Colon (tissue), 2 donors: ENCODE measurements around the gene LGALS4.
"Not testable (repeated sequence)": the region's sequence is repeated elsewhere in the genome, so short reads cannot be mapped to it uniquely, and the experiment has no call there.

Experiments
- FAIRE-seq: peaks from 2 replicates; lab custom pipeline; 2012; peaks lifted over from hg19 to GRCh38; lab: Jason Lieb, UNC
- donor health status: control.
- donor health status: control.

LGALS4 gene

DNA sequence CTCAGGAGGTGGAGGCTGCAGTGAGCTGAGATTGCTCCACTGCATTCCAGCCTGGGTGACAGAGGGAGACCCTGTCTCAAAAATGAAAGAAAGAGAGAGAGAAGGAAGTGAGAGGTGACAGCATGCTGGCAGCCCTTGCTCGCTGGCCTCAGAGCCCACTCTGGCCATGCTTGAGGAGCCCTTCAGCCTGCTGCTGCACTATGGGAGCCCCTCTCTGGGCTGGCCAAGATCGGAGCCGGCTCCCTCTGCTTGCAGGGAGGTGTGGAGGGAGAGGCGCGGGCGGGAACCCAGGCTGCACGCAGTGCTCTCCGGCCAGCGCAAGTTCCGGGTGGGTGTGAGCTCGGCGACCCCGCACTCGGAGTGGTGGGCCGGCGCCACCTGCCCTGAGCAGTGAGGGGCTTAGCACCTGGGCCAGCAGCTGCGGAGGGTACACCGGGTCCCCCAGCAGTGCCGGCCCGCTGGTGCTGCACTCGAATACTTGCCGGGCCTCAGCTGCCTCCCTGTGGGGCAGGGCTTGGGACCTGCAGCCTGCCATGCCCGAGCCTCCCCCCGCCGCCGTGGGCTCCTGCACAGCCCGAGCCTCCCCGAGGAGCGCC lies 8.6 kb upstream of the LGALS4 start:
- FAIRE-seq = not testable (repeated sequence)

GRCh38 chr19:38819231-38819920 lies 6.6 kb upstream of the LGALS4 start:
- FAIRE-seq = no peak

- FAIRE-seq = no peak
These were observed 4.3 kb upstream of the LGALS4 start for GRCh38 chr19:38817081-38817480.

DNA sequence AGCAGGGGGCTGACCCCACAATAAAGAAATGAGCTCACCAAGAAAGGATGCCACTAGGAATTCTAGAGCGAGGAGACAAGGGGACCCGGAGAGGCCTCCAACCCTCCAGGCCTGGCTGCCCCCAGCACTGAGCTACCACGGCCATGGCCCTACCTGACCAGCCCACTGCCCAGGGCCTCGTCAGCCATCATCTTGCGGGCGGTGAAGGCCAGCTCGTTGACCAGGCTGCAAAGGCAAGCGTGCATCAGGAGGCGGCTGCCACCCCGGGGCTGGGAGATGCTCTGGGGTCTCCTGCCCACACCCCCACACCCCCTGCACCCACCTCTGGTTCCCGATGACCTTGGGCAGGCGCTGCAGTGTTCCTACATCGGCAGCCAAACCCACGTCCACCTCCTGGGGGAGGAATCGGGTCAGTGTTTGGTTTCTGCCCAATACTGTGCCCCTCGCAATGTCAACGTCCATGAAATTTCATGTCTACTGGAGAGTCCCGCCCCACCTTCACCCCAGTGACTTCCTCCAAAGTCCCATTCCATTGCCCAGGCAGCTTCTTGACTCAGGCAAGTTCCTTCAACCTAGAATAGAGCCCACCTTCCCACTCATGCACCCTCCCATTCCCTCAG lies 3.5 kb upstream of the LGALS4 start:
- no peak for FAIRE-seq

DNA sequence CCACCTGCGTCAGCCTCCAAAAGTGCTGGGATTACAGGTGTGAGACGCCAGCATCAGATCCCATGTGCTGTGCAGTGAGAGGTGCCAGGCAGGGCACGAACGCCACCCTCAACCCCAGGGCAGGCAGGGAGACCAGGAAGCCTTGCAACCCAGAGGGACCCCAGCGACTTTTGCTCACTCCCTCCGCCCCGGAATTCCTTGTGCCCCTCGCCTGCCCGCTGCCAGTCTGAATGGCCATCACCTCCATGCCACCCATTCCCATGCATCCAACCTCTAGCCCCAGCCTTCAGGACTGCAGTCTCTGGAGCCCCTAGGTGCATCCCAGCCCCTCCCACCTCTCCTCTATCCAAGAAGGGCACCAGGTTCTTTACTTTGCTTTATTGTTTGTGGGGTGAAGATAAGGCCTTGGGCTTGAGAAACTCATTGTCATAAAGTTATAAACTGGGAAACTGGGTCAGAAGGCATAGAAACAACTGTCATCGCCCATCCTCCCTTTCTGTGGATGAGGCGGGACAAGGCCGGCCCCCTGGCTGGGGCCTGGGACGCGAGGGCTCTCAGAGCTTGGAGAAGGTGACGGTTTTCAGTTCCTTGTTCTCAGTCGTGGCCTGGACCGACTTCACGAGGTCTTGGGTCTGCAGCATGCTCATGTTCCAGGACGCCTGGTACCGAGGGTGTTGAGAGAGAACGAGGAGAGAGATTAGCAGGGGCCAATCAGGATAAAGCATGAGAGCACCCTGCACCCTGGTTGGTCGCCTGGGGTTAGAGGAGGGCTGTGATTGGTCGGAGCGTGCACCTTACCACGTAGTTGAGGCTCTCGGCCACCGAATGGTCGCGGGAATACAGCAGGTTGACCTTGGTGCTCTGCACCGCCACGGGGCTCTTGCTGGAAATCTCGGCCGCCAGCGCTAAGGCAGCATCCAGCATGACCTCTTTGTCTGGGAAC lies 2.6 kb upstream of the LGALS4 start:
- FAIRE-seq = no peak

- FAIRE-seq = not testable (repeated sequence)
These were observed 1.2 kb upstream of the LGALS4 start for GRCh38 chr19:38813932-38814331.

DNA sequence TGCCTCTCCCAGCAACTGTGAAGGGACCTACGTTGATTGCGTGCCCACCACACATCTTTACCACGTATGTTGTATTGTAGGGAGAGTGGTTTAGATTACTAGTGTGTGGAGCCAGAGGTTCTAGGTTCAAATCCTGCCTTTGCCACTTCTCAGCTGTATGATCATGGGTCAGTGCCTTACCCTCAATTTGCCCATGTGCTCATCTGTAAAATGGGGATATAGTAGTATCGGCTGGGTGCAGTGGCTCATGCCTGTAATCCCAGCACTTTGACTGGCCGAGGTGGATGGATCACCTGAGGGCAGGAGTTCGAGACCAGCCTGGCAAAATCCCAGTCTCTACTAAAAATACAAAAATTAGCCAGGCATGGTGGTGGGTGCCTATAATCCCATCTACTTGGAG lies 578 bp upstream of the LGALS4 start:
- no peak for FAIRE-seq

- FAIRE-seq = no peak
These were observed 520 bp downstream of the LGALS4 start for GRCh38 chr19:38812009-38812840.

GRCh38 chr19:38809592-38810252 lies 3.0 kb downstream of the LGALS4 start:
- no peak for FAIRE-seq

DNA sequence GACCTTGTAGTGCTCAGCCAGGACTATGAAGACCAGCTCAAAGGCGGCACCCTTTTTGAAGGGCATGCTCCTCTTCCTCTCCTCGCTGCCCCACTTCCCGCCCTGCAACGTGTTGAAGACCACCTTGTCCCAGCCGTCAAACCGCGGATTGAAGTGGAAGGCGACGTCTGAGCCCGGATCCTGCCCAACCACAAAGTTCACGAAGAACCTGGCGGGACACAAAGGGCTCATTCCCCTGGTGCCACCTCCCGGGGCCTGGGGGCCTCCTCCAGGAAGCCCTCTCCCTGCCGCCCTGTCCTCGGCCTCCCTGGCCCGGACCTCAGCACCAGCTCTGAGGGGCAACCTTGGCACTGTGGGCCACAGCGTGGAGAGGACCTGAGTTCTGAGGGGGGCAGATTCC lies 4.0 kb downstream of the LGALS4 start:
- no peak for FAIRE-seq

DNA sequence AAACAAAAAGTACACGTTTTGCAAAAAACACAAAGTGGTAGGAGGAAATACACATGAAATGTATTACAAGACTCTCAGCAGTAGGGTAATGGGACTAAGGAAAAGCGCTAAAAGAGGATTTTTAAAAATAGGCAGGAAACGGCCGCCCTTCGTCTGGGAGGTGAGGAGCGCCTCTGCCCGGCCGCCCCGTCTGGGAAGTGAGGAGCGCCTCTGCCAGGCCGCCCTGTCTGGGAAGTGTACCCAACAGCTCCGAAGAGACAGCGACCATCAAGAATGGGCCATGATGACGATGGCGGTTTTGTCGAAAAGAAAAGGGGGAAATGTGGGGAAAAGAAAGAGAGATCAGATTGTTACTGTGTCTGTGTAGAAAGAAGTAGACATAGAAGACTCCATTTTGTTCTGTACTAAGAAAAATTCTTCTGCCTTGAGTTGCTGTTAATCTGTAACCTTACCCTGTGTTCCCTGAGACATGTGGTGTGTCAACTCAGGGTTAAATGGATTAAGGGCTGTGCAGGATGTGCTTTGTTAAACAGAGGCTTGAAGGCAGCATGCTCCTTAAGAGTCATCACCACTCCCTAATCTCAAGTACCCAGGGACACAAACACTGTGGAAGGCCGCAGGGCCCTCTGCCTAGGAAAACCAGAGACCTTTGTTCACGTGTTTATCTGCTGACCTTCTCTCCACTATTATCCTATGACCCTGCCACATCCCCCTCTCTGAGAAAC lies 5.2 kb downstream of the LGALS4 start:
- FAIRE-seq = not testable (repeated sequence)

DNA sequence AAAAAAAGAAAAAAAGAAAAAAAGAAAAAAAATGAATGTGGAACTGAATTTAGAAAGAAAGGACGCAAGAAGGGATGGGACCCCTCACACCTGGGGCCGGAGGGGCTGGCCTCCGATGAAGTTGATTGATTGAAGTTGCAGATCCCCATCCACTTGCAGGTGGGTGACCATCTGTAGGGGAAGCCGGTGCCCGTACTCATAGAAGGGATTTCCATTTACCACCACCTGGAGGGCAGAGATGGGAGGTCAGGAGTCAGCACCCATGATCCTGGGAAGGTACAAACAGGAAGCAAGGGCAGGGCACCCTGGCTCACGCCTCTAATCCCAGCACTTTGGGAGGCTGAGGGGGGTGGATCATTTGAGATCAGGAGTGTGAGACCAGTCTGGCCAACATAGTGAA lies 6.4 kb downstream of the LGALS4 start:
- FAIRE-seq = no peak

- no peak for FAIRE-seq
These were observed 7.6 kb downstream of the LGALS4 start for GRCh38 chr19:38805180-38805579.

GRCh38 chr19:38803543-38803942 lies 9.2 kb downstream of the LGALS4 start:
- no peak for FAIRE-seq

DNA sequence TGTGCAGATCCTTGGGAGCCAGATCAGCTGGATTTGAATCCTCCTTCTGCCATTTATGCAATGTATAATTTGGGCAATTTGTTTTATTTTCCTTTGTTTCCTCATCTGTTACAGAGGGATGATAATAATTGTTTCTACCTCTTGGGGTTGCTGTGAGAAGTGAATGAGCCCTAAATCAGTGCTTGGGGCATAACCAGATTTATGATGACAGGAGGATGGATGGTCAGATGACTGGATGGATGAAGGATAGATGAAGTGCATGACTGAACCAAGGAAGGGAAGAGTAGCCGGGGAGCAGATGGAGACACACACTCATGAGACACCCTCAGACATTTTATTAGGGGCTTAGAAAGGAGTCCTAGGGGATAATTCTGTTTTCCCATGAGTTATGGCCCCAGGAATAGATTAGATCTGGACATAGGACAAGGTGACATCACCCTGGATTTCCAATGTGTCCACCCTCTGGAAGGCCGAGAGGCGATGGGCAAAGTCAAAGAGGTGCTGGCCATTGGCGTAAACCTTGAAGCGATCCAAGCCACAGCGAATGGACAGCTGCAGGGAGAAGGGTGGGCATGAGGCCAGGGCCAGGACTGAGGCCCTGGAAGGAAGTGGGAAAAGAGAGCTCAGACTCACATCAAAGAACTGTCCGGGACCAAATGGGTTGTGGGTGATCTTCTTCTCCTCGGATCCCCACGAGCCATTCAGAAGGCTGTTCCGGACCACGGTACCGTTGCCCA lies 11.2 kb downstream of the LGALS4 start:
- no peak for FAIRE-seq

DNA sequence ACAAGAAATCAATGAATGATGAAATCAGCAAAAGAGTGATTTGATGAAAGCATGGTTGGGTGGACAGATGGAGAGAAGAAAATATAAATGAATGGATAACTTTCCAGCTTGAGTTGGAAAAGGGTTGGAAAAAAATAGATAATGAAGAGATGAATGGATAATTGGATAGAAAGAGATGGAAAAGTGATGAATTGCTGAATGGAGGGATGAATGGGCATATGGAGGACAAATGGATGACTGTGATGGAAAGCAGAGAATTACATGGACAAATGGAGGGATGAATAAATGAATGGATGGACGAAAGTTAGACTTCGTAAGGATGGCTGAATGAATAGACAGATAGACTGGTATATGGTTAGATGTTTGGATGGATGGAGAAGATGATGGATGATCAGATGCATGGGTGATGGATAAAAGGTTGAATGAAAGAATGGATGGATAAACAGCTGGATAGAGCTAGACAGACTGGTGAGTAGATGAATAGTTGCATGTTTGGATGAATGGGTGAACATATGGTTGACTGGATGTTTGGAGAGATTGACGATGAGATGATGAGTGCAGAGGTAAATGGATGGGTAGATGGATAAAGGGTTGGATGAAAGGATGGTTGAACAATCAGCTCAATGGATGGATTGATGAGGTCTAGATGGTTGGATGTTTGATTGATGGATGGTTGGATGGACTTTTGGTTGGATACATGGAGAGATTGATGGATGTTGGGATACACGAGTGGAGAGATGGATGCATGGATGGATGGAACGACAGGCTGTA lies 12.0 kb downstream of the LGALS4 start:
- no peak for FAIRE-seq

- no peak for FAIRE-seq
These were observed 13.6 kb downstream of the LGALS4 start for GRCh38 chr19:38799104-38799503.

GRCh38 chr19:38797781-38798180 lies 15.0 kb downstream of the LGALS4 start:
- not testable (repeated sequence) for FAIRE-seq

DNA sequence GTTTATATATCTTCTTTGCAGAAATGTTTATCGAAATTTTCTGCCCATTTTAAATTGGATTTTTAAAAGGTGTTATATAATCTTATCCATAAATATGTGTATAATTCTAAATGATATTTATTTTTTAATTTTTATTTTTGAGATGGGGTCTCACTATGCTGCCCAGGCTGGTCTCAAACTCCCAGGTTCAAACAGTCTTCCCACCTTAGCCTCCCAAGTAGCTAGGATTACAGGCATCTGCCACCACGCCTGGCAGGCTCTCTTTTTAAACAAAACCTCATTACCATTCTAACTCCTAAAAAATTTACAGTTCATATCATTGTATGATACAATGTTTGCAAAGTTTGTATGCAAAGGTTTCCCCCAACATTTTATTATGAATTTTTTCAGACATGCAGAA lies 16.6 kb downstream of the LGALS4 start:
- FAIRE-seq = no peak
